ENCODE measurements around the gene SYTL2. TPM values are rescaled to one million over a fixed set of nuclear protein-coding genes. Genes with fewer than 3 reads are reported as not detected.

The SYTL2 gene
- total and polyA plus RNA-seq, 4 donors: 2.6 to 27.4 (median 4.4) TPM

GRCh38 chr11:85762226-85762625 is 48.7 kb downstream of the SYTL2 start:
- Histone ChIP-seq H3K27ac (ENCODE audit: low read depth in 1 of 2, low read length in 2 of 2) (no peak overlapping the region), H3K9me3 (ENCODE audit: control insufficient read depth in 4 of 4, low read length in 3 of 4) (no peaks in the 10 kb centered on the region), H3K27me3 (ENCODE audit: control insufficient read depth in 4 of 4, insufficient read depth in 4 of 4, low read length in 3 of 4) (no peaks in the 10 kb centered on the region), H3K36me3 (ENCODE audit: control insufficient read depth in 4 of 4, insufficient read depth in 3 of 4, low read depth in 1 of 4, low read length in 3 of 4) (no peaks in the 10 kb centered on the region), H3K4me1 (ENCODE audit: control insufficient read depth in 4 of 4, insufficient read depth in 4 of 4, low read length in 3 of 4) (no peaks in the 10 kb centered on the region), H3K4me3 (ENCODE audit: low read depth in 1 of 3, low read length in 3 of 3) (no peak overlapping the region), H3K9ac (ENCODE audit: low read depth in 1 of 2, low read length in 2 of 2) (no peak overlapping the region)
- WGBS: 93% methylated on average over 1 of the region's 1 CpG
- TF ChIP-seq SP1 (IDR thresholded peaks at IDR 0.05) (no peak), HNF4G (IDR thresholded peaks at IDR 0.05) (no peak), MAX (IDR thresholded peaks at IDR 0.05) (no peak), YY1 (IDR thresholded peaks at IDR 0.05) (no peak), NR2F2 (IDR thresholded peaks at IDR 0.05) (no peak), REST (IDR thresholded peaks at IDR 0.05) (no peak), FOXA2 (IDR thresholded peaks at IDR 0.05) (no peak), TAF1 (conservative IDR thresholded peaks at IDR 0.05) (no peak), CTCF (IDR thresholded peaks at IDR 0.05; ENCODE audit: low read depth, low read length, missing input control) (no peak), RAD21 (IDR thresholded peaks at IDR 0.05) (no peak), ATF3 (IDR thresholded peaks at IDR 0.05) (no peak), RXRA (IDR thresholded peaks at IDR 0.05) (no peak), ZBTB33 (IDR thresholded peaks at IDR 0.05) (no peak)
- no peak for DNase-seq (ENCODE audit: low spot score)

GRCh38 chr11:85759915-85760314 is 51.0 kb downstream of the SYTL2 start:
- no peak for DNase-seq (ENCODE audit: low spot score)
- no peaks in the 10 kb centered on the region for H3K9me3 ChIP-seq (ENCODE audit: control insufficient read depth in 4 of 4, low read length in 3 of 4)
- WGBS: 95% methylated on average over 2 of the region's 2 CpGs
- no peaks in the 10 kb centered on the region for H3K27me3 ChIP-seq (ENCODE audit: control insufficient read depth in 4 of 4, insufficient read depth in 4 of 4, low read length in 3 of 4)
- H3K9ac ChIP-seq (ENCODE audit: low read depth in 1 of 2, low read length in 2 of 2): no peak overlapping the region
- H3K36me3 ChIP-seq (ENCODE audit: control insufficient read depth in 4 of 4, insufficient read depth in 3 of 4, low read depth in 1 of 4, low read length in 3 of 4): no peaks in the 10 kb centered on the region
- no peak overlapping the region for H3K27ac ChIP-seq (ENCODE audit: low read depth in 1 of 2, low read length in 2 of 2)
- H3K4me1 ChIP-seq (ENCODE audit: control insufficient read depth in 4 of 4, insufficient read depth in 4 of 4, low read length in 3 of 4): no peaks in the 10 kb centered on the region
- H3K4me3 ChIP-seq (ENCODE audit: low read depth in 1 of 3, low read length in 3 of 3): no peak overlapping the region
- no peak for TF ChIP-seq HNF4A (conservative IDR thresholded peaks at IDR 0.05)
- no peak for TF ChIP-seq FOXA2 (IDR thresholded peaks at IDR 0.05)
- TF ChIP-seq RAD21 (IDR thresholded peaks at IDR 0.05): no peak
- TF ChIP-seq REST (IDR thresholded peaks at IDR 0.05): no peak
- no peak for TF ChIP-seq ZBTB33 (IDR thresholded peaks at IDR 0.05)
- TF ChIP-seq CTCF (IDR thresholded peaks at IDR 0.05; ENCODE audit: low read depth, low read length, missing input control): no peak
- TF ChIP-seq EGR1 (IDR thresholded peaks at IDR 0.05; ENCODE audit: low read depth in 2 of 2): no peak
- no peak for TF ChIP-seq NR2F2 (IDR thresholded peaks at IDR 0.05)
- no peak for TF ChIP-seq GABPA (IDR thresholded peaks at IDR 0.05 in 1 of 2, conservative IDR thresholded peaks at IDR 0.05 in 1 of 2)

Measured in liver (tissue), 9 donors.